SK-N-SH treated with all-trans-retinoic acid at 6 μM for 48 hours (cell line): ENCODE data around the gene ZNF536.

Source experiments
- ATAC-seq: fragments of 200-7000 bp; cut with Tn5 transposase; 3 replicates; pipeline ENCODE4 v1.9.1; 2020; ENCODE audit warnings: mild to moderate bottlenecking, moderate library complexity
- ARNTL ChIP-seq: fragments of 450-650 bp; formaldehyde crosslinking; IDR thresholded peaks from 2 replicates; pipeline ENCODE4 v1.5.0; 2020; ENCODE audit warnings: low read depth, mild to moderate bottlenecking, moderate library complexity, borderline replicate concordance
- BACH2 ChIP-seq: fragments of 250-450 bp; sonication (Bioruptor Pico); IDR thresholded peaks from 2 replicates; pipeline ENCODE4 v1.9.0; 2021; ENCODE audit warnings: mild to moderate bottlenecking, borderline replicate concordance
- CSDC2 ChIP-seq: fragments of 250-450 bp; sonication (Bioruptor Pico); IDR thresholded peaks from 2 replicates; pipeline ENCODE4 v1.5.0; 2020; ENCODE audit warnings: mild to moderate bottlenecking, moderate library complexity
- CSRNP3 ChIP-seq: fragments of 250-450 bp; sonication (Bioruptor Pico); IDR thresholded peaks from 2 replicates; pipeline ENCODE4 v1.5.1; 2021; ENCODE audit warnings: mild to moderate bottlenecking, moderate library complexity
- ESRRG ChIP-seq: fragments of 250-450 bp; sonication (Bioruptor Pico); IDR thresholded peaks from 2 replicates; pipeline ENCODE4 v1.6.1; 2021; ENCODE audit warnings: mild to moderate bottlenecking
- GLIS3 ChIP-seq: fragments of 250-450 bp; sonication (Bioruptor Pico); IDR thresholded peaks from 2 replicates; pipeline ENCODE4 v1.5.0; 2020; ENCODE audit warnings: mild to moderate bottlenecking, moderate library complexity
- ISL1 ChIP-seq: fragments of 250-450 bp; sonication (Bioruptor Pico); IDR thresholded peaks from 2 replicates; pipeline ENCODE4 v2.1.2; 2022; ENCODE audit warnings: mild to moderate bottlenecking, moderate library complexity
- OSR1 ChIP-seq: fragments of 250-450 bp; sonication (Bioruptor Pico); IDR thresholded peaks from 2 replicates; pipeline ENCODE4 v1.8.0; 2022; ENCODE audit warnings: moderate library complexity, mild to moderate bottlenecking, inconsistent platforms
- RARB ChIP-seq: fragments of 250-450 bp; sonication (Bioruptor Pico); IDR thresholded peaks from 2 replicates; pipeline ENCODE4 v1.8.0; 2021; ENCODE audit warnings: mild to moderate bottlenecking, moderate library complexity
- SNAI2 ChIP-seq: fragments of 250-450 bp; sonication (Bioruptor Pico); IDR thresholded peaks from 2 replicates; pipeline ENCODE4 v1.5.0; 2020; ENCODE audit warnings: mild to moderate bottlenecking, moderate library complexity
- TOX ChIP-seq: fragments of 250-450 bp; sonication (Bioruptor Pico); IDR thresholded peaks from 2 replicates; pipeline ENCODE4 v1.8.0; 2021; ENCODE audit warnings: mild to moderate bottlenecking, moderate library complexity, borderline replicate concordance
- ZC3H10 ChIP-seq: fragments of 250-450 bp; sonication (Bioruptor Pico); IDR thresholded peaks from 2 replicates; pipeline ENCODE4 v1.5.1; 2021; ENCODE audit warnings: mild to moderate bottlenecking, moderate library complexity
- ZFP30 ChIP-seq: fragments of 450-650 bp; formaldehyde crosslinking; IDR thresholded peaks from 2 replicates; pipeline ENCODE4 v1.5.0; 2022; ENCODE audit warnings: mild to moderate bottlenecking, moderate library complexity
- ZNF565 ChIP-seq: fragments of 450-650 bp; formaldehyde crosslinking; conservative IDR thresholded peaks from 2 replicates; pipeline ENCODE4 v1.5.0; 2020; ENCODE audit warnings: low read depth, mild to moderate bottlenecking, moderate library complexity
- ZNF70 ChIP-seq: fragments of 450-650 bp; formaldehyde crosslinking; IDR thresholded peaks from 2 replicates; pipeline ENCODE4 v1.5.0; 2020; ENCODE audit warnings: mild to moderate bottlenecking, moderate library complexity
- ZNF8 ChIP-seq: fragments of 450-650 bp; formaldehyde crosslinking; IDR thresholded peaks from 2 replicates; pipeline ENCODE4 v1.5.0; 2020; ENCODE audit warnings: mild to moderate bottlenecking, moderate library complexity
- TF ChIP-seq, protein P1 (sequence below): fragments of 250-450 bp; sonication (Bioruptor Pico); IDR thresholded peaks from 2 replicates; pipeline ENCODE4 v1.5.0; 2020; ENCODE audit warnings: mild to moderate bottlenecking, moderate library complexity
- TF ChIP-seq, protein P2 (sequence below): fragments of 250-450 bp; sonication (Bioruptor Pico); IDR thresholded peaks from 2 replicates; pipeline ENCODE4 v1.8.0; 2021; ENCODE audit warnings: low read depth, mild to moderate bottlenecking, moderate library complexity, borderline replicate concordance
- TF ChIP-seq, protein P3 (sequence below): fragments of 250-450 bp; sonication (Bioruptor Pico); IDR thresholded peaks from 2 replicates; pipeline ENCODE4 v1.8.0; 2020; ENCODE audit warnings: mild to moderate bottlenecking, moderate library complexity, borderline replicate concordance

Gene ZNF536

GRCh38 chr19:30565636-30566035, 193.5 kb downstream of the ZNF536 start:
- no peak for ATAC-seq

GRCh38 chr19:30566681-30567420, 194.7 kb downstream of the ZNF536 start:
- no peak for TF ChIP-seq ZNF70 (CRISPR knock-in tag)
- no peak for TF ChIP-seq GLIS3 (CRISPR knock-in tag)
- no peak for TF ChIP-seq CSRNP3 (CRISPR knock-in tag)
- TF ChIP-seq, protein P1, sequence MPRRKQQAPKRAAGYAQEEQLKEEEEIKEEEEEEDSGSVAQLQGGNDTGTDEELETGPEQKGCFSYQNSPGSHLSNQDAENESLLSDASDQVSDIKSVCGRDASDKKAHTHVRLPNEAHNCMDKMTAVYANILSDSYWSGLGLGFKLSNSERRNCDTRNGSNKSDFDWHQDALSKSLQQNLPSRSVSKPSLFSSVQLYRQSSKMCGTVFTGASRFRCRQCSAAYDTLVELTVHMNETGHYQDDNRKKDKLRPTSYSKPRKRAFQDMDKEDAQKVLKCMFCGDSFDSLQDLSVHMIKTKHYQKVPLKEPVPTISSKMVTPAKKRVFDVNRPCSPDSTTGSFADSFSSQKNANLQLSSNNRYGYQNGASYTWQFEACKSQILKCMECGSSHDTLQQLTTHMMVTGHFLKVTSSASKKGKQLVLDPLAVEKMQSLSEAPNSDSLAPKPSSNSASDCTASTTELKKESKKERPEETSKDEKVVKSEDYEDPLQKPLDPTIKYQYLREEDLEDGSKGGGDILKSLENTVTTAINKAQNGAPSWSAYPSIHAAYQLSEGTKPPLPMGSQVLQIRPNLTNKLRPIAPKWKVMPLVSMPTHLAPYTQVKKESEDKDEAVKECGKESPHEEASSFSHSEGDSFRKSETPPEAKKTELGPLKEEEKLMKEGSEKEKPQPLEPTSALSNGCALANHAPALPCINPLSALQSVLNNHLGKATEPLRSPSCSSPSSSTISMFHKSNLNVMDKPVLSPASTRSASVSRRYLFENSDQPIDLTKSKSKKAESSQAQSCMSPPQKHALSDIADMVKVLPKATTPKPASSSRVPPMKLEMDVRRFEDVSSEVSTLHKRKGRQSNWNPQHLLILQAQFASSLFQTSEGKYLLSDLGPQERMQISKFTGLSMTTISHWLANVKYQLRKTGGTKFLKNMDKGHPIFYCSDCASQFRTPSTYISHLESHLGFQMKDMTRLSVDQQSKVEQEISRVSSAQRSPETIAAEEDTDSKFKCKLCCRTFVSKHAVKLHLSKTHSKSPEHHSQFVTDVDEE, result no peak
- no peak for TF ChIP-seq ESRRG
- TF ChIP-seq ISL1, result no peak
- no peak for TF ChIP-seq TOX (CRISPR knock-in tag)
- TF ChIP-seq ZFP30 (CRISPR knock-in tag), result no peak
- no peak for TF ChIP-seq SNAI2 (CRISPR knock-in tag)
- no peak for TF ChIP-seq ZNF565 (CRISPR knock-in tag)
- no peak for TF ChIP-seq CSDC2 (CRISPR knock-in tag)
- no peak for TF ChIP-seq BACH2 (CRISPR knock-in tag)
- TF ChIP-seq, protein P2, sequence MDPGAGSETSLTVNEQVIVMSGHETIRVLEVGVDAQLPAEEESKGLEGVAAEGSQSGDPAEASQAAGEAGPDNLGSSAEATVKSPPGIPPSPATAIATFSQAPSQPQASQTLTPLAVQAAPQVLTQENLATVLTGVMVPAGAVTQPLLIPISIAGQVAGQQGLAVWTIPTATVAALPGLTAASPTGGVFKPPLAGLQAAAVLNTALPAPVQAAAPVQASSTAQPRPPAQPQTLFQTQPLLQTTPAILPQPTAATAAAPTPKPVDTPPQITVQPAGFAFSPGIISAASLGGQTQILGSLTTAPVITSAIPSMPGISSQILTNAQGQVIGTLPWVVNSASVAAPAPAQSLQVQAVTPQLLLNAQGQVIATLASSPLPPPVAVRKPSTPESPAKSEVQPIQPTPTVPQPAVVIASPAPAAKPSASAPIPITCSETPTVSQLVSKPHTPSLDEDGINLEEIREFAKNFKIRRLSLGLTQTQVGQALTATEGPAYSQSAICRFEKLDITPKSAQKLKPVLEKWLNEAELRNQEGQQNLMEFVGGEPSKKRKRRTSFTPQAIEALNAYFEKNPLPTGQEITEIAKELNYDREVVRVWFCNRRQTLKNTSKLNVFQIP, result no peak
- no peak for TF ChIP-seq ZNF8 (CRISPR knock-in tag)
- TF ChIP-seq ZC3H10, result no peak
- TF ChIP-seq, protein P3, sequence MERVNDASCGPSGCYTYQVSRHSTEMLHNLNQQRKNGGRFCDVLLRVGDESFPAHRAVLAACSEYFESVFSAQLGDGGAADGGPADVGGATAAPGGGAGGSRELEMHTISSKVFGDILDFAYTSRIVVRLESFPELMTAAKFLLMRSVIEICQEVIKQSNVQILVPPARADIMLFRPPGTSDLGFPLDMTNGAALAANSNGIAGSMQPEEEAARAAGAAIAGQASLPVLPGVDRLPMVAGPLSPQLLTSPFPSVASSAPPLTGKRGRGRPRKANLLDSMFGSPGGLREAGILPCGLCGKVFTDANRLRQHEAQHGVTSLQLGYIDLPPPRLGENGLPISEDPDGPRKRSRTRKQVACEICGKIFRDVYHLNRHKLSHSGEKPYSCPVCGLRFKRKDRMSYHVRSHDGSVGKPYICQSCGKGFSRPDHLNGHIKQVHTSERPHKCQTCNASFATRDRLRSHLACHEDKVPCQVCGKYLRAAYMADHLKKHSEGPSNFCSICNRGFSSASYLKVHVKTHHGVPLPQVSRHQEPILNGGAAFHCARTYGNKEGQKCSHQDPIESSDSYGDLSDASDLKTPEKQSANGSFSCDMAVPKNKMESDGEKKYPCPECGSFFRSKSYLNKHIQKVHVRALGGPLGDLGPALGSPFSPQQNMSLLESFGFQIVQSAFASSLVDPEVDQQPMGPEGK, result no peak
- no peak for TF ChIP-seq ARNTL (CRISPR knock-in tag)
- TF ChIP-seq RARB (CRISPR knock-in tag), result no peak
- no peak for TF ChIP-seq OSR1 (CRISPR knock-in tag)
- ATAC-seq, result no peak

More at GRCh38 chr19:30565636-30566035, 193.5 kb downstream of the ZNF536 start:
- TF ChIP-seq, protein P1, result no peak
- no peak for TF ChIP-seq OSR1 (CRISPR knock-in tag)
- TF ChIP-seq ZNF70 (CRISPR knock-in tag), result peak; percentile 60; the same call in 1 of the 2 replicates
- no peak for TF ChIP-seq ESRRG
- TF ChIP-seq ZNF565 (CRISPR knock-in tag), result no peak
- no peak for TF ChIP-seq ZNF8 (CRISPR knock-in tag)
- TF ChIP-seq, protein P3, result no peak
